ENCODE results near the gene DCAF6. TPM values are rescaled to one million over a fixed set of nuclear protein-coding genes. Genes with fewer than 3 reads are reported as not detected.

Gene DCAF6
- total and polyA plus RNA-seq, 7 donors, result 33.6 to 102 (median 79.6) TPM

- no peak for DNase-seq
- no peak for TF ChIP-seq CTCF (IDR thresholded peaks at IDR 0.05)
- no peak for TF ChIP-seq POLR2AphosphoS5 (IDR thresholded peaks at IDR 0.05)
- TF ChIP-seq POLR2A (IDR thresholded peaks at IDR 0.05), result no peak
- no peak for TF ChIP-seq EP300 (IDR thresholded peaks at IDR 0.05)
Observed at GRCh38 chr1:168112673-168113305, 176.3 kb downstream of the DCAF6 start.

GRCh38 chr1:168114845-168115244 lies 178.4 kb downstream of the DCAF6 start:
- 13 to 63% methylated on average over 6 of the region's 6 CpGs for WGBS, 2 donors
- Histone ChIP-seq H3K36me3 (peaks cover 0 to 15% (median 0%) of the 10 kb centered on the region in 4 donors), H3K9me3 (no peaks in the 10 kb centered on the region), H3K27me3 (no peaks in the 10 kb centered on the region), H3K4me3 (no peak overlapping the region), H3K4me1 (no peaks in the 10 kb centered on the region), H3K27ac (no peak overlapping the region)
- DNase-seq, result no peak
- intact Hi-C loops (cut with DNase I), result no loop called here
- no peak for TF ChIP-seq EP300 (IDR thresholded peaks at IDR 0.05)
- TF ChIP-seq POLR2AphosphoS5 (IDR thresholded peaks at IDR 0.05), result no peak
- TF ChIP-seq CTCF (IDR thresholded peaks at IDR 0.05), result no peak
- TF ChIP-seq POLR2A (IDR thresholded peaks at IDR 0.05), result no peak

More at GRCh38 chr1:168112673-168113305, 176.3 kb downstream of the DCAF6 start:
- Histone ChIP-seq H3K27me3 (no peaks in the 10 kb centered on the region), H3K36me3 (peaks cover 0 to 9% (median 0%) of the 10 kb centered on the region in 4 donors), H3K4me1 (no peaks in the 10 kb centered on the region), H3K9me3 (no peaks in the 10 kb centered on the region), H3K4me3 (no peak overlapping the region), H3K27ac (no peak overlapping the region)
- intact Hi-C loops (cut with DNase I), result no loop called here
- WGBS, 2 donors, result 92 to 96% methylated on average over 6 of the region's 6 CpGs

- Histone ChIP-seq H3K9me3 (no peaks in the 10 kb centered on the region), H3K36me3 (peaks cover 0 to 15% (median 0%) of the 10 kb centered on the region in 4 donors), H3K27ac (no peak overlapping the region), H3K27me3 (no peaks in the 10 kb centered on the region), H3K4me1 (peaks cover 0 to 7% (median 6%) of the 10 kb centered on the region in 4 donors), H3K4me3 (no peak overlapping the region)
- 14 to 66% methylated on average over 6 of the region's 6 CpGs for WGBS, 2 donors
- no peak for DNase-seq
- TF ChIP-seq POLR2AphosphoS5 (IDR thresholded peaks at IDR 0.05) (no peak), EP300 (IDR thresholded peaks at IDR 0.05) (no peak), CTCF (IDR thresholded peaks at IDR 0.05) (no peak), POLR2A (IDR thresholded peaks at IDR 0.05) (no peak)
- intact Hi-C loops (cut with DNase I), result no loop called here
Observed at GRCh38 chr1:168116327-168116799, 179.9 kb downstream of the DCAF6 start.

GRCh38 chr1:168119750-168120149 lies 183.3 kb downstream of the DCAF6 start:
- peaks cover 0 to 17% (median 15%) of the 10 kb centered on the region in 4 donors for H3K4me1 ChIP-seq
- no peak for TF ChIP-seq POLR2AphosphoS5 (IDR thresholded peaks at IDR 0.05)
- TF ChIP-seq EP300 (IDR thresholded peaks at IDR 0.05), result no peak
- TF ChIP-seq POLR2A (IDR thresholded peaks at IDR 0.05), result no peak
- TF ChIP-seq CTCF (IDR thresholded peaks at IDR 0.05), result no peak
- intact Hi-C loops (cut with DNase I), result no loop called here
- 94 to 95% methylated on average over 4 of the region's 4 CpGs for WGBS, 2 donors
- no peak for DNase-seq
- H3K9me3 ChIP-seq, result no peaks in the 10 kb centered on the region
- no peaks in the 10 kb centered on the region for H3K27me3 ChIP-seq
- H3K36me3 ChIP-seq, result peaks cover 0 to 15% (median 0%) of the 10 kb centered on the region in 4 donors
- H3K4me3 ChIP-seq, result no peak overlapping the region
- no peak overlapping the region for H3K27ac ChIP-seq
